Measurements from ENCODE around the gene KRTAP9-9. TPM values are rescaled to one million over a fixed set of nuclear protein-coding genes. Genes with fewer than 3 reads are reported as not detected.

The KRTAP9-9 gene
- total RNA-seq, result not detected in 2 replicates

GRCh38 chr17:41255381-41256290 is at the start of gene KRTAP9-9:
TSS of gene KRTAP9-9 (plus strand) at chr17:41255384.

GRCh38 chr17:41226598-41227095 is 28.5 kb upstream of the KRTAP9-9 start, which contains the start of gene KRTAP9-2:
TSS of gene KRTAP9-2 (plus strand) at chr17:41226648. CDS start at chr17:41226655, 7 bp downstream.

GRCh38 chr17:41232399-41233105 is 22.6 kb upstream of the KRTAP9-9 start, which contains the start of gene KRTAP9-3:
TSS of gene KRTAP9-3 (plus strand) at chr17:41232449. CDS start at chr17:41232502, 53 bp downstream.

GRCh38 chr17:41237949-41238437 is 17.2 kb upstream of the KRTAP9-9 start, which contains the start of gene KRTAP9-8:
TSS of gene KRTAP9-8 (plus strand) at chr17:41237999. CDS start at chr17:41238052, 53 bp downstream.

GRCh38 chr17:41249637-41250240 is 5.4 kb upstream of the KRTAP9-9 start, which contains the start of gene KRTAP9-4:
TSS of gene KRTAP9-4 (plus strand) at chr17:41249687. CDS start at chr17:41249721, 34 bp downstream.

GRCh38 chr17:41265078-41265477 is 9.9 kb downstream of the KRTAP9-9 start, which contains the start of gene KRTAP9-6:
TSS of gene KRTAP9-6 (plus strand) at chr17:41265378. CDS start at chr17:41265378, 0 bp downstream.

GRCh38 chr17:41275648-41276190 is 20.5 kb downstream of the KRTAP9-9 start, which contains the start of gene KRTAP9-7:
TSS of gene KRTAP9-7 (plus strand) at chr17:41275698. CDS start at chr17:41275698, 0 bp downstream.

GRCh38 chr17:41301916-41302901 is 47.0 kb downstream of the KRTAP9-9 start, which contains the start of gene KRTAP29-1:
TSS of gene KRTAP29-1 (minus strand) at chr17:41302851. CDS start at chr17:41302851, 0 bp downstream.

Other genes with a start within 250 kb of the KRTAP9-9 start
- not detected in 2 replicates for gene KRTAP3-1, start 246.3 kb upstream of the KRTAP9-9 start, total RNA-seq
- 0.72 and 1.6 TPM in 2 replicates for gene KRTAP1-5, start 228.2 kb upstream of the KRTAP9-9 start, total RNA-seq
- not detected in 2 replicates for gene KRTAP1-4, start 225.2 kb upstream of the KRTAP9-9 start, total RNA-seq
- gene KRTAP1-3, start 220.5 kb upstream of the KRTAP9-9 start, total RNA-seq, result not detected in 2 replicates
- gene KRTAP1-1, start 213.9 kb upstream of the KRTAP9-9 start, total RNA-seq, result not detected in 2 replicates
- not detected in 2 replicates for gene KRTAP2-1, start 208.1 kb upstream of the KRTAP9-9 start, total RNA-seq
- gene KRTAP2-2, start 200.2 kb upstream of the KRTAP9-9 start, total RNA-seq, result not detected in 2 replicates
- gene KRTAP2-3, start 195.3 kb upstream of the KRTAP9-9 start, total RNA-seq, result 0.56 TPM in 1 of 2 replicates, not detected in the other
- not detected in 2 replicates for gene KRTAP2-4, start 189.5 kb upstream of the KRTAP9-9 start, total RNA-seq
- not detected in 2 replicates for gene KRTAP4-7, start 171.2 kb upstream of the KRTAP9-9 start, total RNA-seq
- not detected in 2 replicates for gene KRTAP4-8, start 157.2 kb upstream of the KRTAP9-9 start, total RNA-seq
- not detected in 2 replicates for gene KRTAP4-16, start 153.2 kb upstream of the KRTAP9-9 start, total RNA-seq
- gene KRTAP4-9, start 150.0 kb upstream of the KRTAP9-9 start, total RNA-seq, result not detected in 2 replicates
- not detected in 2 replicates for gene KRTAP4-11, start 137.0 kb upstream of the KRTAP9-9 start, total RNA-seq
- gene KRTAP4-12, start 131.2 kb upstream of the KRTAP9-9 start, total RNA-seq, result not detected in 2 replicates
- not detected in 2 replicates for gene KRTAP4-6, start 114.8 kb upstream of the KRTAP9-9 start, total RNA-seq
- gene KRTAP4-5, start 105.6 kb upstream of the KRTAP9-9 start, total RNA-seq, result not detected in 2 replicates
- gene KRTAP4-4, start 94.6 kb upstream of the KRTAP9-9 start, total RNA-seq, result not detected in 2 replicates
- not detected in 2 replicates for gene KRTAP4-3, start 87.2 kb upstream of the KRTAP9-9 start, total RNA-seq
- not detected in 2 replicates for gene KRTAP4-2, start 77.2 kb upstream of the KRTAP9-9 start, total RNA-seq
- not detected in 2 replicates for gene KRTAP4-1, start 70.5 kb upstream of the KRTAP9-9 start, total RNA-seq
- not detected in 2 replicates for gene KRTAP9-1, start 65.5 kb upstream of the KRTAP9-9 start, total RNA-seq
- gene KRTAP9-2, start 28.7 kb upstream of the KRTAP9-9 start, total RNA-seq, result not detected in 2 replicates
- gene KRTAP9-3, start 22.9 kb upstream of the KRTAP9-9 start, total RNA-seq, result not detected in 2 replicates
- not detected in 2 replicates for gene KRTAP9-8, start 17.4 kb upstream of the KRTAP9-9 start, total RNA-seq
- gene KRTAP9-4, start 5.7 kb upstream of the KRTAP9-9 start, total RNA-seq, result not detected in 2 replicates
- gene KRTAP9-6, start 10.0 kb downstream of the KRTAP9-9 start, total RNA-seq, result not detected in 2 replicates
- gene KRTAP9-7, start 20.3 kb downstream of the KRTAP9-9 start, total RNA-seq, result not detected in 2 replicates
- gene KRTAP29-1, start 47.5 kb downstream of the KRTAP9-9 start, total RNA-seq, result not detected in 2 replicates
- not detected in 2 replicates for gene KRTAP16-1, start 53.9 kb downstream of the KRTAP9-9 start, total RNA-seq
- not detected in 2 replicates for gene KRTAP17-1, start 60.3 kb downstream of the KRTAP9-9 start, total RNA-seq
- gene KRT33A, start 95.4 kb downstream of the KRTAP9-9 start, total RNA-seq, result not detected in 2 replicates
- not detected in 2 replicates for gene KRT33B, start 114.4 kb downstream of the KRTAP9-9 start, total RNA-seq
- gene KRT34, start 126.9 kb downstream of the KRTAP9-9 start, total RNA-seq, result 0.20 and 0.46 TPM in 2 replicates
- not detected in 2 replicates for gene KRT31, start 142.2 kb downstream of the KRTAP9-9 start, total RNA-seq
- gene KRT37, start 169.2 kb downstream of the KRTAP9-9 start, total RNA-seq, result not detected in 2 replicates
- under 0.01 and 0.13 TPM in 2 replicates for gene KRT38, start 185.6 kb downstream of the KRTAP9-9 start, total RNA-seq
- 0.30 TPM in 1 of 2 replicates, not detected in the other for gene KRT32, start 212.0 kb downstream of the KRTAP9-9 start, total RNA-seq
- not detected in 2 replicates for gene KRT35, start 225.8 kb downstream of the KRTAP9-9 start, total RNA-seq
- gene KRT36, start 234.5 kb downstream of the KRTAP9-9 start, total RNA-seq, result not detected in 2 replicates